MCF 10A (cell line): ENCODE data around the gene RAB13. TPM values are rescaled to one million over a fixed set of nuclear protein-coding genes. Genes with fewer than 3 reads are reported as not detected.

ENCODE experiments used
- BruUV-seq: library from RNA; stranded (reverse); fragments of 400-500 nt; replicated peaks from 2 replicates; lab custom pipeline; 2021; lab: Mats Ljungman, UMichigan
- CTCF ChIA-PET: fragments of 300-600 bp; sonication (Branson Sonifier 250); formaldehyde crosslinking; extraction: SDS; loops from one replicate; lab custom pipeline; 2021; ENCODE audit warnings: antibody characterized with exemption, inconsistent platforms; lab: Yijun Ruan, JAX
- POLR2A ChIA-PET: fragments of 300-600, 350-650 bp; sonication (Branson Sonifier 250); formaldehyde crosslinking; extraction: SDS; loops from one replicate; lab custom pipeline; 2020; ENCODE audit warnings: antibody characterized with exemption, inconsistent platforms; lab: Yijun Ruan, JAX
- DNase-seq: peaks from one replicate; pipeline ENCODE4 v3.0.0-alpha.2; 2018; ENCODE audit not compliant: unreplicated experiment
- H3K27ac Mint-ChIP-seq: one replicate; pipeline ENCODE4 v1.8.0; 2022; ENCODE audit warnings: mild to moderate bottlenecking, low read depth, mixed read lengths; ENCODE audit not compliant: unreplicated experiment
- H3K27me3 Mint-ChIP-seq: one replicate; pipeline ENCODE4 v1.8.0; 2022; ENCODE audit warnings: mixed read lengths; ENCODE audit not compliant: insufficient read depth, unreplicated experiment
- H3K36me3 Mint-ChIP-seq: one replicate; pipeline ENCODE4 v1.8.0; 2022; ENCODE audit warnings: mild to moderate bottlenecking, moderate library complexity, mixed read lengths; ENCODE audit not compliant: insufficient read depth, unreplicated experiment
- H3K4me1 Mint-ChIP-seq: one replicate; pipeline ENCODE4 v1.8.0; 2022; ENCODE audit warnings: mixed read lengths; ENCODE audit not compliant: insufficient read depth, unreplicated experiment
- H3K4me3 Mint-ChIP-seq: one replicate; pipeline ENCODE4 v1.8.0; 2022; ENCODE audit warnings: mild to moderate bottlenecking, moderate library complexity, mixed read lengths; ENCODE audit not compliant: unreplicated experiment
- H3K9me3 Mint-ChIP-seq: one replicate; pipeline ENCODE4 v1.8.0; 2022; ENCODE audit warnings: mixed read lengths; ENCODE audit not compliant: unreplicated experiment
- CTCF ChIP-seq: fragments of 200-600 bp; IDR thresholded peaks from one replicate; pipeline ENCODE4 v1.8.0; 2022; ENCODE audit warnings: antibody characterized with exemption, mild to moderate bottlenecking; ENCODE audit not compliant: unreplicated experiment
- intact Hi-C: fragments of 100-400 bp; cut with micrococcal nuclease; formaldehyde crosslinking; loops from 2 replicates; pipeline ENCODE4 v1.14.1; 2022
- total RNA-seq: library from RNA; stranded (reverse); gene quantifications from 2 replicates; pipeline ENCODE4 v1.2.3, GENCODE V29; 2022

Gene RAB13
- total RNA-seq, 1 experiment from 2014 or later, result 71.6 TPM

DNA sequence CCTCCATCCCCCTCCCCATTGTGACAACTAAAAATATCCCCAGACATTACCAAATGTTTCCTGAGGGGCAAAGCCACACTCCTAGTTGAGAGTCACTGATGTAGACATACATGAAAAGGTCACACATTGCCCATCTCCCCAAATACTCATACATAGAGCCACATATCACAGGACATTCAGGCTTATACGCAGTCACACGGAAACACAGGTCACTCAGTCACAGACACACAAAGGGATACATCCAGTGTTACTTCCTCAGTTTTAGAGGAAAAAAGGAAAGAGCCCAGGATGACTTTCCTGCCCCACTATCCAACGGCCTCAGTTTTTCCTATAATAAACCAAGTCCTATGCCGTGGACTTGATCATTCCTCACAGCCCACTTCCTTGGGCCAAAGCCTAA is 24.7 kb downstream of the RAB13 start:
- no peak for TF ChIP-seq CTCF
- CTCF ChIA-PET, result interaction anchor here (0.6 to 5.6 kb wide), 4 partner anchors 15 to 129 kb away, joined by 3 to 60 read pairs (median 22); partner anchors contain the start of genes DENND4B and RAB13
- H3K9me3 Mint-ChIP-seq, result no peaks in the 10 kb centered on the region
- no peak for DNase-seq
- no peaks in the 10 kb centered on the region for H3K27me3 Mint-ChIP-seq
- POLR2A ChIA-PET, result interaction anchor here (0.5 to 16.6 kb wide), 12 partner anchors 10 to 394 kb away, joined by 3 to 647 read pairs (median 12); partner anchors contain the start of genes CHTOP, CRTC2, DENND4B and GATAD2B
- peak overlapping the region; percentile 72 for H3K27ac Mint-ChIP-seq
- peaks cover 64% of the 10 kb centered on the region for H3K4me1 Mint-ChIP-seq
- intact Hi-C loops, result loop anchor here (5.0 kb wide), 1 partner anchor 311 kb away; the partner anchor contains the start of gene HAX1
- H3K4me3 Mint-ChIP-seq, result peak overlapping the region; percentile 73
- peaks cover 45% of the 10 kb centered on the region for H3K36me3 Mint-ChIP-seq
- BruUV-seq, result no TSS peak

DNA sequence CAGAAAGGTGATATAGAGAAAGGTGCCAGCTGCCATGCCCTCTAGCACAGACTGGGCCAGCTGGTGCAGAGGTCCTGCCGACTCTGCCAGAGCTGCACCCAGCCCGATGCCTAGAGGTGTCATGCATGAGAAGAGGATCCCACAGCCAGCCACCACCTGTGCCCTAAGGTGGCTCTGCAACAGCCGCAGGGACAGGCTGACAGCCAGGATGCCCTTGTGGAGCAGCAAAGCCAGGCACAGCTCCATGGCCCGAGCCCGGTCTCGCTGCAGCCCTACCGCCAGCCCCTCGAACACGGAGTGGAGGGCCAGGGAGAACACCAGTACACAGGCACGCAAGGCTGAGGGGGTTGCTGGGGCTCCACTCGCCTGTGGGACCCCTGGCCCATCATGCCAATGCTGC is 25.9 kb downstream of the RAB13 start:
- no peak for DNase-seq
- CTCF ChIA-PET, result interaction anchor here (0.5 to 5.6 kb wide), 4 partner anchors 12 to 219 kb away, joined by 3 to 60 read pairs (median 22); partner anchors contain the start of genes DENND4B and RAB13
- Mint-ChIP-seq H3K36me3 (peaks cover 45% of the 10 kb centered on the region), H3K4me1 (peaks cover 61% of the 10 kb centered on the region), H3K4me3 (no peak overlapping the region), H3K9me3 (no peaks in the 10 kb centered on the region), H3K27ac (no peak overlapping the region), H3K27me3 (no peaks in the 10 kb centered on the region)
- POLR2A ChIA-PET, result interaction anchor here (0.9 to 16.7 kb wide), 6 partner anchors 2 to 327 kb away, joined by 3 to 647 read pairs (median 248); partner anchors contain the start of genes CHTOP, CREB3L4, CRTC2 and DENND4B
- no TSS peak for BruUV-seq
- intact Hi-C loops, result loop anchor here (5.0 kb wide), 1 partner anchor 312 kb away; the partner anchor contains the start of gene HAX1
- TF ChIP-seq CTCF, result no peak

- ChIA-PET CTCF (interaction anchor here (0.6 to 5.6 kb wide), 3 partner anchors 13 to 220 kb away, joined by 5 to 60 read pairs (median 40); partner anchors contain the start of genes DENND4B and RAB13), POLR2A (interaction anchor here (0.6 to 16.7 kb wide), 9 partner anchors 2 to 347 kb away, joined by 3 to 647 read pairs (median 32); partner anchors contain the start of genes CHTOP, CREB3L4, CRTC2 and DENND4B)
- BruUV-seq, result TSS peak; percentile 10
- no peaks in the 10 kb centered on the region for H3K27me3 Mint-ChIP-seq
- TF ChIP-seq CTCF, result no peak
- H3K9me3 Mint-ChIP-seq, result no peaks in the 10 kb centered on the region
- no peak for DNase-seq
- H3K36me3 Mint-ChIP-seq, result peaks cover 46% of the 10 kb centered on the region
- no peak overlapping the region for H3K4me3 Mint-ChIP-seq
- peaks cover 58% of the 10 kb centered on the region for H3K4me1 Mint-ChIP-seq
- intact Hi-C loops, result loop anchor here (2.0 kb wide), 1 partner anchor 27 kb away; the partner anchor contains the start of gene RAB13
- no peak overlapping the region for H3K27ac Mint-ChIP-seq
These were observed 26.7 kb downstream of the RAB13 start for GRCh38 chr1:153959454-153959853.

GRCh38 chr1:153958961-153959260 is 27.2 kb downstream of the RAB13 start:
- CTCF ChIA-PET, result interaction anchor here (0.9 to 5.6 kb wide), 4 partner anchors 8 to 83 kb away, joined by 3 to 60 read pairs (median 5); partner anchors contain the start of genes DENND4B and RAB13
- intact Hi-C loops, result loop anchor here (2.0 kb wide), 1 partner anchor 28 kb away; the partner anchor contains the start of gene RAB13

More at GRCh38 chr1:153958961-153959260, 27.2 kb downstream of the RAB13 start:
- H3K27ac Mint-ChIP-seq, result peak overlapping the region; percentile 92
- peak overlapping the region; percentile 96 for H3K4me3 Mint-ChIP-seq
- no peaks in the 10 kb centered on the region for H3K27me3 Mint-ChIP-seq
- H3K9me3 Mint-ChIP-seq, result no peaks in the 10 kb centered on the region
- BruUV-seq, result no TSS peak
- H3K4me1 Mint-ChIP-seq, result peaks cover 59% of the 10 kb centered on the region
- no peak for DNase-seq
- peaks cover 52% of the 10 kb centered on the region for H3K36me3 Mint-ChIP-seq
- no peak for TF ChIP-seq CTCF
- POLR2A ChIA-PET, result interaction anchor here (0.6 to 16.7 kb wide), 19 partner anchors 3 to 398 kb away, joined by 3 to 647 read pairs (median 6); partner anchors contain the start of genes CHTOP, CREB3L4, CRTC2 and DENND4B
